ENCODE results near the gene FASTKD3. TPM values are rescaled to one million over a fixed set of nuclear protein-coding genes. Genes with fewer than 3 reads are reported as not detected.

FASTKD3 gene
- total RNA-seq, 1 donor from 2014 or later = 9.2 TPM

GRCh38 chr5:7842531-7842930, 26.3 kb downstream of the FASTKD3 start:
- Mint-ChIP-seq H3K36me3 (ENCODE audit: low read depth) (no peaks in the 10 kb centered on the region), H3K27me3 (ENCODE audit: low read depth) (peaks cover 26% of the 10 kb centered on the region), H3K9me3 (ENCODE audit: low read depth) (peaks cover 3% of the 10 kb centered on the region), H3K4me1 (ENCODE audit: low read depth) (no peaks in the 10 kb centered on the region), H3K27ac (ENCODE audit: unreplicated experiment) (no peak overlapping the region), H3K4me3 (ENCODE audit: unreplicated experiment) (no peak overlapping the region)
- no peak for DNase-seq (ENCODE audit: low spot score)
- TF ChIP-seq CTCF (IDR thresholded peaks at IDR 0.05) = no peak

DNA sequence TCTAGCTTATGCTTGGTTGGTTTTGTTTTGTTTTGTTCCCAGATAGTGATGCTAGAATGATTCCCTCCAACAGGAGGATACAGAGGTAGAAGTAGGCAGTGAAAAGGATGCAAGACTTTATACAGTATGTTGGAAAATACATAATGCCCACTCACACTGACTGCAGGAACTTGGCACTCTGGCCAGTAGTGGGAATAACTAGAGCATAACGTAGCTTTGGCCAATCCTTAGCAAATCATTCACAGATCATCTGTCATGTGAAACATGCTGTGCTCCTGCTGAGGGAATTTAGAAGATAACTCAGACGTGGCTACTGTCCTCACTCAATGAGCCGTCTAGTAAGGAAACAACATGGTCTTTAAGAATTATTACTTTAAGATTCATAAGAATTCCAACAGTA, 31.4 kb downstream of the FASTKD3 start:
- Mint-ChIP-seq H3K9me3 (ENCODE audit: low read depth) (peaks cover 3% of the 10 kb centered on the region), H3K4me3 (ENCODE audit: unreplicated experiment) (no peak overlapping the region), H3K27ac (ENCODE audit: unreplicated experiment) (no peak overlapping the region), H3K27me3 (ENCODE audit: low read depth) (peaks cover 6% of the 10 kb centered on the region), H3K4me1 (ENCODE audit: low read depth) (no peaks in the 10 kb centered on the region), H3K36me3 (ENCODE audit: low read depth) (no peaks in the 10 kb centered on the region)
- no peak for DNase-seq (ENCODE audit: low spot score)
- no peak for TF ChIP-seq CTCF (IDR thresholded peaks at IDR 0.05)

DNA sequence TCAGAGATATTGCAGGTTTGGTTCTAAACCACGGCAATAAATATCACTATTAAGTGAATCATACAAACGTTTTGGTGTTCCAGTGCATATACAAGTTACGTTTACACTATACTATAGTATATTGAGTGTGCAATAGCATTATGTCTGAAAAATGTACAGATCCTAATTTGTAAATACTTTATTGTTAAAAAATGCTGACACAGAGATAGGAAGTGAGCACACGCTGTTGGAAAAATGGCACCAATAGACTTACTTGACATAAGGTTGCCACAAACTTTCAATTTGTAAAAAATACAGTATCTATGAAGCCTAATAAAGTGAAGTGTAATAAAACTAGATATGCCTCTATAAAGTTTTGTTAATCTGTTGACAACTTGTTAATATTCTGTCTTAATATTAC, 33.8 kb downstream of the FASTKD3 start:
- peaks cover 7% of the 10 kb centered on the region for H3K27me3 Mint-ChIP-seq (ENCODE audit: low read depth)
- no peak for DNase-seq (ENCODE audit: low spot score)
- no peak for TF ChIP-seq CTCF (IDR thresholded peaks at IDR 0.05)
- H3K27ac Mint-ChIP-seq (ENCODE audit: unreplicated experiment) = no peak overlapping the region
- no peaks in the 10 kb centered on the region for H3K9me3 Mint-ChIP-seq (ENCODE audit: low read depth)
- no peak overlapping the region for H3K4me3 Mint-ChIP-seq (ENCODE audit: unreplicated experiment)
- H3K4me1 Mint-ChIP-seq (ENCODE audit: low read depth) = no peaks in the 10 kb centered on the region
- no peaks in the 10 kb centered on the region for H3K36me3 Mint-ChIP-seq (ENCODE audit: low read depth)

DNA sequence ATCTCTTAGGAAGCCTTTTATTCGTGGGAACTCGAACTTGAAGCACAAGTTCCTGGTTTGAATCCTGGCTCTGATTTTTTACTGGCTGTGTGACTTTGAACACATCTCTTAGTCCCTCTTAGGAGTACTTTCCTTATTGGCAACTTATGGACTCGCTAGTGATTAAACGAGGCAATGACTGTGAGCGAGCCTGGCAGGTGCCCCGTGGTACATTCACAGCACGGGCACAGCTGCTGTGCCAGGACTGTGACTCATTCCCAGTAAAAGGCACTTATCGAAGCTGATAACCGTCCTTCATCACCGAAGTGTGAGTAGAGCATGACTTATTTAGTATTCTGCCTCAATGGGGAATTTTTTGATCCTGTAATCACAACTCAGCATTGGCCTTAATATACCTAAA, 40.6 kb downstream of the FASTKD3 start:
- Mint-ChIP-seq H3K9me3 (ENCODE audit: low read depth) (no peaks in the 10 kb centered on the region), H3K27me3 (ENCODE audit: low read depth) (peaks cover 15% of the 10 kb centered on the region), H3K36me3 (ENCODE audit: low read depth) (no peaks in the 10 kb centered on the region), H3K27ac (ENCODE audit: unreplicated experiment) (no peak overlapping the region), H3K4me3 (ENCODE audit: unreplicated experiment) (no peak overlapping the region), H3K4me1 (ENCODE audit: low read depth) (no peaks in the 10 kb centered on the region)
- no peak for TF ChIP-seq CTCF (IDR thresholded peaks at IDR 0.05)
- DNase-seq (ENCODE audit: low spot score) = no peak

DNA sequence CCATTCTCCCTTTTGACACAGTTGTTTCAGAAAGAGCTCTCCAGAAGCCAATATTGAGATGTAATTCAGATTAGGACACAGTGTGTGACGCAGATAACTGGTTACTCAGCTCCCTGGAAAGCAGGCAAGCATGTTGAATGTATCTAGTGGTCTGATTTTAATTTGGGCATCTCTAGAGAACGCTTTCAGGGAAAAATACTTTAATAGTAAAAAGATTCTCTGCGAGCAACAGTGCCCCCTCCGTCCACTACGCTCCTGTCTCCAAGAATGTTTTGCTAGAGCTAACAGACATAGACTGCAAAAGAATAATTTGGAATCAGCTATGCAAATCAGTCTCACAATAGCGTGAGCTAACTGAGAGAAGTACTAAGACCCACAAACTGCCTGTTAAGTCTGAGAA, 41.2 kb downstream of the FASTKD3 start:
- Mint-ChIP-seq H3K4me1 (ENCODE audit: low read depth) (no peaks in the 10 kb centered on the region), H3K4me3 (ENCODE audit: unreplicated experiment) (no peak overlapping the region), H3K27ac (ENCODE audit: unreplicated experiment) (no peak overlapping the region), H3K27me3 (ENCODE audit: low read depth) (peaks cover 20% of the 10 kb centered on the region), H3K9me3 (ENCODE audit: low read depth) (no peaks in the 10 kb centered on the region), H3K36me3 (ENCODE audit: low read depth) (no peaks in the 10 kb centered on the region)
- DNase-seq (ENCODE audit: low spot score) = no peak
- no peak for TF ChIP-seq CTCF (IDR thresholded peaks at IDR 0.05)

Measured in chondrocyte (in vitro differentiated cells).